ENCODE measurements around the gene PTPRN2. TPM values are rescaled to one million over a fixed set of nuclear protein-coding genes. Genes with fewer than 3 reads are reported as not detected.

Gene PTPRN2
- total and polyA plus RNA-seq, 9 of the 15 experiments (the other 6 are each of a cell fraction or from before 2014, with no cell fraction given): not detected

- no peak overlapping the region for H3K9ac ChIP-seq (ENCODE audit: insufficient read depth in 1 of 2, low read depth in 2 of 2, low read length in 2 of 2)
- ATAC-seq (no peak), DNase-seq (ENCODE audit: extremely low read depth in 1 of 4, low spot score in 3 of 4) (no peak), FAIRE-seq (no peak)
- BruUV-seq (replicated peaks): no TSS peak
- H3K36me3 ChIP-seq (ENCODE audit: control insufficient read depth, insufficient read depth, low read length): no peaks in the 10 kb centered on the region
- in situ Hi-C loops (cut with MboI) (no loop called here), intact Hi-C loops (cut with micrococcal nuclease) (no loop called here)
- no peak overlapping the region for H3K27ac ChIP-seq (ENCODE audit: extremely low read depth, low read depth, low read length)
- H3K4me1 ChIP-seq (replicated peaks in 1 of 2; ENCODE audit: control insufficient read depth in 2 of 2, insufficient read depth in 2 of 2, low read length in 2 of 2): peaks cover 0 to 17% of the 10 kb centered on the region in 2 experiments; a peak in 1 of 5 replicates
- POLR2A ChIA-PET: no interaction called here
- H3K4me2 ChIP-seq (ENCODE audit: insufficient read depth, low read length): no peak overlapping the region
- H3K9me1 ChIP-seq (ENCODE audit: control insufficient read depth, insufficient read depth, low read length): no peaks in the 10 kb centered on the region
- TF ChIP-seq SAFB (IDR thresholded peaks at IDR 0.05; ENCODE audit: borderline replicate concordance, low read depth, low read length) (peak; percentile 28; the same call in 1 of the 2 replicates), POLR2B (IDR thresholded peaks at IDR 0.05; ENCODE audit: low read depth, partially characterized antibody) (no peak)
- H3K27me3 ChIP-seq (ENCODE audit: control insufficient read depth in 2 of 2, insufficient read depth in 2 of 2, low read length in 2 of 2): peaks cover 35 to 78% of the 10 kb centered on the region in 2 experiments
- 2% methylated on average over 18 of the region's 18 CpGs for WGBS (ENCODE audit: insufficient coverage, low coverage, missing lambda C conversion rate)
- peaks cover 10% of the 10 kb centered on the region; the same call in 1 of the 2 replicates for H4K20me1 ChIP-seq (replicated peaks; ENCODE audit: control insufficient read depth, insufficient read depth, low read length)
- CTCF ChIA-PET (ENCODE audit: low intra/inter-chr PET ratio): no interaction called here
- no peaks in the 10 kb centered on the region for H3K9me3 ChIP-seq (replicated peaks; ENCODE audit: control insufficient read depth, insufficient read depth, low read depth, low read length)
- H3K79me2 ChIP-seq (ENCODE audit: control insufficient read depth, insufficient read depth, low read length): no peaks in the 10 kb centered on the region
- H3K4me3 ChIP-seq: no peak overlapping the region
- no peak overlapping the region for H2AFZ ChIP-seq (ENCODE audit: low read depth, low read length)
These were observed 680.5 kb downstream of the PTPRN2 start for GRCh38 chr7:157907091-157907490.

GRCh38 chr7:157906583-157906982, 681.0 kb downstream of the PTPRN2 start:
- H3K4me1 ChIP-seq (replicated peaks in 1 of 2; ENCODE audit: control insufficient read depth in 2 of 2, insufficient read depth in 2 of 2, low read length in 2 of 2): peaks cover 0 to 18% of the 10 kb centered on the region in 2 experiments; a peak in 1 of 5 replicates
- H3K9me1 ChIP-seq (ENCODE audit: control insufficient read depth, insufficient read depth, low read length): no peaks in the 10 kb centered on the region
- H3K4me2 ChIP-seq (ENCODE audit: insufficient read depth, low read length): no peak overlapping the region
- H3K79me2 ChIP-seq (ENCODE audit: control insufficient read depth, insufficient read depth, low read length): no peaks in the 10 kb centered on the region
- intact Hi-C loops (cut with micrococcal nuclease): no loop called here
- peaks cover 10% of the 10 kb centered on the region; the same call in 1 of the 2 replicates for H4K20me1 ChIP-seq (replicated peaks; ENCODE audit: control insufficient read depth, insufficient read depth, low read length)
- H3K36me3 ChIP-seq (ENCODE audit: control insufficient read depth, insufficient read depth, low read length): no peaks in the 10 kb centered on the region
- 1% methylated on average over 7 of the region's 7 CpGs for WGBS (ENCODE audit: insufficient coverage, low coverage, missing lambda C conversion rate)
- H3K27ac ChIP-seq (ENCODE audit: extremely low read depth, low read depth, low read length): no peak overlapping the region
- no peaks in the 10 kb centered on the region for H3K9me3 ChIP-seq (replicated peaks; ENCODE audit: control insufficient read depth, insufficient read depth, low read depth, low read length)
- H3K4me3 ChIP-seq: no peak overlapping the region
- ChIA-PET POLR2A (no interaction called here), CTCF (ENCODE audit: low intra/inter-chr PET ratio) (no interaction called here)
- ATAC-seq: no peak
- no peak for DNase-seq (ENCODE audit: extremely low read depth in 1 of 4, low spot score in 3 of 4)
- BruUV-seq (replicated peaks): no TSS peak
- H3K9ac ChIP-seq (ENCODE audit: insufficient read depth in 1 of 2, low read depth in 2 of 2, low read length in 2 of 2): no peak overlapping the region
- H3K27me3 ChIP-seq (ENCODE audit: control insufficient read depth in 2 of 2, insufficient read depth in 2 of 2, low read length in 2 of 2): peaks cover 39 to 83% of the 10 kb centered on the region in 2 experiments
- in situ Hi-C loops (cut with MboI): no loop called here
- no peak for FAIRE-seq
- no peak overlapping the region for H2AFZ ChIP-seq (ENCODE audit: low read depth, low read length)
- TF ChIP-seq BCOR (IDR thresholded peaks at IDR 0.05) (no peak), CHD2 (IDR thresholded peaks at IDR 0.05; ENCODE audit: low read depth, low read length) (no peak), BCL6 (CRISPR knock-in tag; IDR thresholded peaks at IDR 0.05) (no peak), ZNF584 (CRISPR knock-in tag; IDR thresholded peaks at IDR 0.05; ENCODE audit: low read depth) (no peak), TCFL5 (CRISPR knock-in tag; conservative IDR thresholded peaks at IDR 0.05) (no peak), ZNF133 (CRISPR knock-in tag; IDR thresholded peaks at IDR 0.05) (no peak), CBX3 (IDR thresholded peaks at IDR 0.05; ENCODE audit: borderline replicate concordance in 1 of 2, low read length in 2 of 2) (no peak), ZNF609 (CRISPR knock-in tag; IDR thresholded peaks at IDR 0.05; ENCODE audit: borderline replicate concordance) (no peak), KLF13 (tag; IDR thresholded peaks at IDR 0.05; ENCODE audit: borderline replicate concordance, low read depth) (no peak), FOXJ3 (CRISPR knock-in tag; IDR thresholded peaks at IDR 0.05) (no peak), NBN (IDR thresholded peaks at IDR 0.05; ENCODE audit: low read depth) (no peak)
